M059J (cell line): Measurements from ENCODE around the gene ZDHHC8. TPM values are rescaled to one million over a fixed set of nuclear protein-coding genes. Genes with fewer than 3 reads are reported as not detected.
"Not testable (repeated sequence)": the region's sequence is repeated elsewhere in the genome, so short reads cannot be mapped to it uniquely, and the experiment has no call there.

Experiments used
- DNase-seq: peaks from one replicate; pipeline ENCODE4 v3.0.0-alpha.2; 2012; ENCODE audit warnings: low read depth
- total RNA-seq: library from RNA; depleted of rRNA; stranded (reverse); fragments of >200 nt; shearing (Covaris generic); gene quantifications from 2 replicates; pipeline ENCODE4 v1.2.3, GENCODE V29; 2014

The ZDHHC8 gene
- total RNA-seq, 1 experiment from 2014 or later: 12.1 TPM

DNA sequence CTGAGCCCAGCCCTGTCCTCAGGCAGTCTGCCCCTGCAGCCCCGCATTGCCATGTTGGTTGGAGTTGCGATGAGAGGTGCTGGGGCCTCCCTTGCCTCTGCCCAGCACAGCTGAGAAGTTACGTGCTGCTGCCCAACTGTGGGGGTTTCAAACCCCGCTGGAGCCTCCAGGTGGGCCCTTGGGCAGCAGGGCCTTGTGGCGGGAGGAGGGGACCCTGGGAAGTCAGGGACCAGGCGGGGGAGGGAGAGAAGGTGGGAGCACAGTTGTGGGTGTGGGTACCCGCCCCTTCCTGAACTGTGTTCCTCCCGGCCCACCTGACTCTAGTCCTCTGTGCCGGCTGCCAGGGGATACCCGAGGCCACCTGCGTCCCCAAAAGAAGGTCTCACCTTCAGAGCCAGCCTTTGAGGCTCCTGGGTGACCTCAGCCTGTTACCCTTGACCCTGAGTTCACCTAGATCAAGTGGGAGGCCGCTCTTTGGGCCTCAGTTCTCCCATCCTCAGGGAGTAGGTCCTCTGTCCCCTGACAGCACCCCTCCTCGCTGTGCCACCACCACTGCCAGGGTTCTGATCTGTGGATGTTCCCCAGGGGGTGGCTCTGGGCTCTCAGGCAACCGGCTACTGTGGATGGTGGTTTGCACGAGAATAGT lies 26.9 kb downstream of the ZDHHC8 start:
- DNase-seq: no peak

DNA sequence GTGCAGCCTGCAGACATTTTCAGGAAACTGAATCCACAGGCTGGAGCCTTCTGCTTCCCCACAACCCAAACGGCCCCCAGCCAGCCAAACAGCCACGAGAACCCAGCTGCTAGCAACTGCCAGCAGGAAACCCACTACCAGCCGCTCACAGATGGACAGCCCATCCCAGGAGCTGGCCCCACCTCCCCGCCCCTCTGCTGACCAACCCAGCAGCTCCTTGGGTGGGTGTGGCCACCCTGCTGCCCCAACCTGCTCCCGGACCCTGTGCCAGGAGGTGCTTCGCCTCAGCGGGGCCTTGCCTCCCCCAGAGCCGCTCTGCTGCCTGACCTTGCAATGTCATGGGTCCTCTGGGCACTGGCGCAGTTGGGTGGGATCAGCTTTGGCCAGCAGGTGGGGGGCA lies 27.5 kb downstream of the ZDHHC8 start:
- no peak for DNase-seq

DNA sequence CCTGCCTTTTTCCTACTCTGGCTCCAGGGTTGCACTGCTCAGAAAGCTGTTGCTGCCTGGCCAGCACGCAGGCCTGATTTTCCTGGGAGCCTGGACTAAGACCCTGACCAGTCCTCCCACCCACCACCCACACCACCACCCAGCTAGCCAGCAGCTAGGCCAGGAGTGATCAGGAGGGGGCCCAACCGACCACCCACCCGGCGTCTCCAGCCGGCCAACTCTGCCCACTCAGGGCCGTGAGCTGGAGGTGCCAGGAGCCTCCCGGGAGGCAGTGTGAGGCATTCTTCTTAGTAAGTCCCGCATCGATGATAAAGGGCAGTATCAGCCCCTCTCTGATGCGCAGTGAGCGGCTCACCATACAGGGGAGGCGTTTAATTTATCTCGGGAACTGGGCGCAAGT lies 27.9 kb downstream of the ZDHHC8 start:
- DNase-seq: not testable (repeated sequence)

DNA sequence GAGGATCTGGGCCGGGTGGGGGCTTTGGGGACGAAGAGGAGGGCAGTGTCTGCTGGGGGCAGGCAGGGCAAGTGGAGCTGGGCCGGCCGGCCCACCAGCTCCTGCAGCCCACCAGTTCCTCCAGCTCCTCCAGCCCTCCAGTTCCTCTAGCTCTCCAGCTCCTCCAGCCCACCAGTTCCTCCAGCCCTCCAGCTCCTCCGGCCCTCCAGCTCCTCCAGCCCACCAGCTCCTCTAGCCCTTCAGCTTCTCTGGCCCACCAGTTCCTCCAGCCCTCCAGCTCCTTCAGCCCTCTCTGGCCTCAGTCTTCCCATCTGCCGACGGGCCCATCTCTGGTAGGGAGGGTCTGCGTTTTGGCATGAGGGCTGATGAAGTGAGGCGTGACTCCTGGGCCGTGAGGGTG lies 28.4 kb downstream of the ZDHHC8 start:
- no peak for DNase-seq

DNA sequence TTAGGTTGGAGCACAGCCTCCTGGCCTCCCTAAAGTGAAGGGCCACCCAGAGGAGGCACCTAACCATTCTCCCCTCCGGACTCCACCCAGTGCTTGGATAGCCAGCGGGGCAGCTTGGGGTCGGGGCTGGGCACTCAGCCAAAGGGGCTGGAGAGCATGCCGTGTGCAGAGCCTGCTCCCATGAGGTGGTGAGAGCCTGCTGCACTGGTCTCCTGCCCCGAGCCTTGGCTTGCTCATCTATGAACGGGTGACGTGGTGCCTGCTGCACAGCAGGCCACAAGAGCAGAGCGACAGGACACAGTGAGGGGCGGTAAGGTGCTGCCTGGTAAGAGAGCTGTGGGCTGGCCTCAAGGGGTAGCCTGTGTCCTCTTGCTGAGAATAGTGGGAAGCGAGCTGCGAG lies 33.3 kb downstream of the ZDHHC8 start:
- no peak for DNase-seq

DNA sequence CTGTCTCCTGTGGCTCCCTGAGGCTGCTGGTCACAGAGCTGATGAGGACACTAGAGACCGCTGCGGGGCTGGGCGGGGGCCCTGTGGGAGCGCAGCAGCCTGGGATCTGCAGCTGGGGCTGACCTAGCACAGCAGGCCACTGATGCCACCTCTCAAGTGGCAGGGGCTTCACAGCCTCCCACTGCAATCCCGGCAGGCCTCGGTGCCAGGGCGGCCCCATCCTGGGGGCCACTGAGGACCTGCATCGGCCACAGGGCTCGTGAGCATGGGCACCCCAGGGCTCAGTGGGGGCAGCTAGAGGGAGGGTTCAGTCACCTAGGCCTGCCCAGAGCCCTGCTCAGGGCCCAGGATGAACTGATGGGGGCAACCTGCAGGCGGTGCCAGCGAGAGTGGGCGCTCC lies 33.8 kb downstream of the ZDHHC8 start:
- no peak for DNase-seq

DNA sequence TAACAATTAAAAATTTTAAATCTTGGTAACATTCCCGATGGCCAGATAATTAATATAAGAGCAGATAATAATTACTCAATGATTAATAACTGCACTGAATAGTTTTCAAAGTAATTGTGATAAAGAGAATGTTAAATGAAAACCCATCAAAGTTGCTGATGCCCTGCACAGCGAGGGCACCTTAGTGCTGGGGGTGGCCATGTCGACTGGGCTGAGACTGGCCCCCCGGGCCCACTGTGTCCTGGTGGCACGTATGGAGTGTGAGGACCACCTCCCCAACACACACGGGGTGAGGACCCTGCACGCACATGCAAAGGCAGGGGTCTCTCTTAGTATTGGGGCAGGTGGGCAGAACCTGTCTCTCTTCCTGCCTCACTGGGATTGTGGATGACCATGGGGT lies 34.3 kb downstream of the ZDHHC8 start:
- DNase-seq: no peak

DNA sequence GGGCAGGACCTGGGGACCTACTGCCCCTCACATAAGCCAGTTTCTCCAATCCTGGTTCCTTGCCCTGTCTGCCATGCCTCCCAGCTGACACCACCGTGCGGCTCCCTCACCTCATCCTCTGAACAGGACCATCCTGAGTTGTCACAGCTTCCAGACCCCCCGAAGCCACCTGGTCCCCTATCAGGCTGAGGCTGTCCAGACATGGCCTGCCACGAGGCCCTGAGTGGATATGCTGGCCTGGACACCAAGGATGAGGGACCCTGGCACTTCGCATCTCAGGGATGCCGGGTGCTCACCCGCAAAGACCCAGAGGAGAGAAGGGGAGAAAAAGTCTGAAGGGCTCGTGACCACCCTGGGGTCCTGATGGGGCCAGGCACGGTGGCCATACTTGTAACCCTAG lies 35.1 kb downstream of the ZDHHC8 start:
- DNase-seq: no peak

DNA sequence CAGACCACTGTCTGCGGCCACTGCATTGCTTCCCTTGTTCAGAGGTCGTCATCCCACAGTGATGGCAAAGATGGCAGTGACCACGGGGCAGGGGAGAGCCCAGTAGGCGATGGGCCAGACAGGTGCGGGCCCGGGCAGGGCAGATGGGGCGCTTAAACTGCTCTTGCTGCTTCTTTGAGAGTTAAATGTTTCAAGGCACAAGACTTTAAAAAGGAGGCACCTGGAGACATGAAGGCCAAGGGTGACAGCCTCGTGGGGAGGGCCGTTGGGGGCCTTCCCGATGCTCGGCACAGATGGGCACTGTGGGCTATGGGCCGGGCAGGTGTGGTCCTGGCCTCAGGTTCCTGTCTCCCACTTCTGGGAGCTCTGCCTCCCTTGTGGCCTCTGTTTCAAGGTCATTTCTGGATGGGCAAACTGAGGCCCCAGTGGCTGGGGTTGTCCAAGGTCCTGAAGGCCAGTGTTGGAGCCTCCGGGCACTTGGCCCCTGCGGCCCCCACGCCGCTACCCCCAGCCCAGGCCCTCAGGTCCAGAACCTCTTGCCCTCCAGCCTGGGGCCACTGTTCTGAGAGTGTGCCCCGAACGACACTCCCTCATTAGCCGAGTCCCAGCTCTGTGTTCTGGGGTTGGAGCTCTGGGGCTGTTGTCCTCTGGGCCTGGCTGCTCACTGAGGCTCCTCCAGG lies 36.2 kb downstream of the ZDHHC8 start:
- no peak for DNase-seq

DNA sequence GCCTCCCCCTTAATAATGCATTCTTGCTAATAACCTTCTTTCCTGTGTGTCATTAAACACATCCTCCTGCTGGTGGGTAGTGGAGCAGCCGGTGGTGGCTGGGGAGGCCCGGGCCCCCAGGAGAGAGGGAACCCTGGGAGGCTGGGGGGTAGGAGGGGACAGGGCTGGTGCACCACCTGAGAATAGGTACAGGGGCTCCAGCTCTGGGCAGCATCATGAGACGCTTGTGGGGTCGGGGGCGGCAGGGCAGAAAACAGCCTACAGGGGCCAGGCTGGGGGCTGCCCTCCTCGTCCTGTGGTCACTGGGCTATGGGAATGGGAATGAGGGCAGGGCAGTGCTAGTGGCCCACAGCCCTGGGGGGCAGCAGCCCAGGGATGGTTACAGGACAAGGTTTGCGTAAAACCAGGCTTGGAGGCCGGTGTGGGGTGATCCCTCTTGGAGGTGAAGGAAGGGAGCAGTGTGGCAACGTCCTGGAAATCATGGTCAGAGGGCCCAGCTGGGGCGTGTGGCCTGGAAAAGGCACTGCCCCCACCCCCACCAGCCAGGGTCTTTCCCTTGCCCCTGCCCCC lies 37.7 kb downstream of the ZDHHC8 start:
- no peak for DNase-seq

DNA sequence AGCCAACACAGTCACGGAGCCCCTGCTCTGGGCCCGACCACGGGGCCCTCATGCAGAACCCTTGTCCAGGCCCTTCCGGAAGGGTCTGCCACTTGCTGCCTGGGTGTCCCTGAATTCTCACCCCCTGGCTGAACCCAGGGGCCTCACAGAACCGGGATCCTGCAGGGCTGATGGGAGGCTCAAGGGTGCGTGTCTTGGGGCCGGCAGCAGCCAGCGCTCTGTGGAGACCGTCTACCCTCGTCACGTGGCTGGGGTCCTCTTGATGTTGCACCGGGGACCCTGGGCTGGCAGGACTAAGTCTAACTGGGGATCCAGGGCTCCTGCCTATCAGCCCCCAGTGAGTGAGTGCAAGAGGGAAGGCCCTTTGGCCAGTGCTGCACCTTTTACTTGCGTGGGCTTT lies 38.6 kb downstream of the ZDHHC8 start:
- no peak for DNase-seq

DNA sequence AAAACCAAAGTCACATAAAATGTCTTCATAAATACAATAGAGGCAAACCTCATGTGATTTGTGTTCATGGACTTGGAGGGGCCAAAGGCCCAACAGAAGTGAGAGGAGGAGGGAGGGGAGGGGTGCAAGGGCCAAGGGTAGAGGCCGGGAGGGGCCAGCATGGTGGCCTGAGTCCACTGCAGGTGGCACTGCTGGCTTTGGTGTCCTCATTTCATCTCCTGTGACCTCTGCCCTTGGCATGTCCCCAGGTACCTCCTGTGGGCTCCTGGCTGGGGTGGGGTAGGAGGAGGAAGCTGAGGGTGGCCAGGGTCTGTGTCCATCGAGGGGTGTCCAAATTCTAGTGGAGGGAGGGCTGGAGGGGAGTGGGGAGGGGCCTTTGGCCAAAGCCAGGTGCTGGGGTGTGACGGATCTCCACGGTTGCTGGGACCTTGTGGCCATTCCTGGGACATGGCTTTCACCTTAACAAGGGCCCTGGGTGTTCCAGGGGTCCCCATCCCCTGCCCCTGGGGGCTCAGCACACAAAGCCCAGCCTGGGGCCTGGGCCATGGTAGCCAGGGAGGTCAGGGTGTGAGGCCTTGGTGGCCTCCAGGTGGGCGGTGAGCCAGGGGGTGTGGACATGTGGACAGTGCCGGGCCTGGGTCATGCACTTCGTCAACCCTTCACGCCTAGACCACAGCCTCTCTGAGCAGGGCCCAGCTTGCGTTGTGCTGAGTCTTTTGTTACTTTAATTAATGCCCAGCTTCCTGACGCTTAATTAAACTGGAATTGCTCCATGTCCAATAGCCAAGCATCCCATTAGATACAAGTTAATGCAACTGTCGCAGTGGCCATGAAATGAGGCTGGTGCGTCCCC lies 39.9 kb downstream of the ZDHHC8 start:
- no peak for DNase-seq

DNA sequence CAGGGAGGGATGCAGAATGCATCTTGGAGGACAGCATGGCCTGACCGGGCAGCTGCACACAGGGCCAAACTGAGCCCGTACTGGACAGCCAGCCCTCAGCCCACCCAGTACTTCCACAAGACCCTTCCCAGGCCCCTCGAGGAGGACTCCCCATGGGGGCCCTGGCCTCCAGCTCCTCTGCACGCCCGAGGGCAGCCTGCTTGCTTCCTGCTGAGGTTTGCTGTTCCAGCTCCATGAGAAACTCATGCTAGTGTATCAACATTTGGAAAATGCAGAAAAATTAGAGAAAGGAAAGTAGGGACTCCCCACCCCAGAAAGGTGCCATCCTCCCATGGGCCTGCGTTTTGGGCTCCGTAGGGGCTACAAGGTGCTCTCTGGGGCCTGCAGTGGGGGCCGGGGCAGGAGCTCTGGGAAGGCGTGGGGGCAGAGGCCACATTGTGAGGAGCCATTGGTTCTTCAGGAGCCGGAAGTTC lies 40.6 kb downstream of the ZDHHC8 start:
- DNase-seq: no peak

DNA sequence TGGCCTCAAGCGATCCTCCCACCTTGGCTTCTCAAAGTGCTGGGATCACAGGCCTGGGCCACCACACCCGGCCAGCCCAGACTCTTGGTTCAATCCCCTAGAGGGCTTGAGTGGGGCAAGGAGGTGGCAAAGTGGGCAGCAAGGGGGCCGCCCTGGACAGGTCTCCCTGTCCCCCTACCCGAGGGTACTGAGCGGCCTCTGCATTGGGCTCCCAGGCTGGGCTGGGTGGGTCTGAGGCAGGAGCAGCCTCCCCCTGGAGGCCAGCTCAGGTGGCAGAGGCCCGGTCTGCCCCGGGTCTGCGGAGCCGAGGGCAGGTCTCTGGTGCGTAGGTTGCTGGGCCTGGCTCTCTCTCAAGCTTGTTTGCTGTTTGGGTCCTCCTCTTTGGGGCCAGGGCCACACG lies 41.6 kb downstream of the ZDHHC8 start:
- no peak for DNase-seq

DNA sequence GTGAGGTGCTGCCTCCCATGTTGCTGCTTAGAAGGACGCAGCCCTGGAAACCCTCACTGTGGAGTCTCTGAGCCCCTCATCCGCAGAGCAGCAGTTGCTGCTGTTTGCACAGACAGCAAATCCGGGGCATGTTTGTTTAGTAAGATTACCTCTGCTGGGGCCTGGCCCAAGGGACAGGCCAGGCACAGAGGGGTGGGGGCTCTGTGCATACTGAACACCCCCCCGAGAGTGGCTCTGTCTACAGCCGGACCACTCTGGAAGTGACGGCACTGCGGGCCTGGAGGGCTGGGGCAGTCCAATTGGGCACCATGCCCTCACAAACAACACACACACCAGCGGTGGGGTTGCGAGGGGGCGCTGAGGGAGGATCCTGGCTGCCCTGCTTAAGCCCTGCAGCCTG lies 42.2 kb downstream of the ZDHHC8 start:
- no peak for DNase-seq

DNA sequence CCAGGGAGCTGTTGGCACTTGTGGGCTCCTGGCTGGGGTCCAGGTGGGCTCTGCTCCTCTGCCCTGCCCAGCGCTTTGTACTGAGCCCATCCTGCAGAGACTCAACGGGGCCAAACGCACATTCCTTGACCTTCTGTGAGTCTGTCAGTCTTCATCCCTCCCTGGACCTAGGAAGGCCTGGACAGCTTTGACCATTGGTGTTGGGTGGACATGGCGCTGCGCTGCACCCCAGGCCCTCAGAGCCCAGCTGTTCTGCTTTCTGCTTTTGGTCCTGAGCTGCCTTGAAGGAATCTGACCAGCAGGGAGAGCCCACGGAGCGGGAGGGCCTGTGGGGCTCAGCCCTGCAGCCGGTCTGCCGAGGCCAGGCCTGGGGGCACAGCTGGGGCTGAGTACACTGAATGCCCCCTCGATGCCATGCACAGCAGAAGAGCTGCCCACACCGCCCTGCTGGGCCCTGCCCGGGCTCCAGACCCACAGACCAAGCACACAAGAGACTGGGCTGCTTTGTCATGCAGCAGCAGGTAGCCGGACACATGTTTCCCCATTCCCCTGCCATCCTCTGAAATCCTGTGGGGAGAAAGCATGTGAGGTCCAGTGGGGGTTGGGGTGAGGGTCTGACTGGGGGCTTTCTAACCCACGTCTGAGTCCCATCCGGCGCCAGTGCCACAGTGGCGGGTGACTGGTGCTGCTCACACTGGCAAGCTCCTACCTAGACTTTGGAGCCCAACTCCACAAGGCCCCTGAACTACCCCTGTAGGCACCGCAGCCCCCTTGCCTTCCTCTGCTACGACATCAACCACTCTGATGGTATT lies 43.4 kb downstream of the ZDHHC8 start:
- peak; percentile 18 for DNase-seq

DNA sequence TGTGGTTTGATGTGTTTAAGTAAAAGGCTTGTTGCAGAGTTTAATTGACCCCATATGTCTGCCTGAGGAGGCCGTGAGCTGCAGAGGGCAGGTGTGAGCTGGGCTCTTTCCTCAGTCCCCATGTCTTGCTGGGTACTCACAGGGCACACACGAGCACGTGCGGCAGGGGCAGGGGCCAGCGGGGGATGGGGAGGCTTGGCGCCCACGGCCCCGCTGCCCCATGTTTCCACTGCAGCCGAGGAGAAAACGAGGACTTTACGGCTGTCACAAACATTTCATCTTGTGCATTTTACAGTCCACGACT lies 43.9 kb downstream of the ZDHHC8 start:
- DNase-seq: no peak

DNA sequence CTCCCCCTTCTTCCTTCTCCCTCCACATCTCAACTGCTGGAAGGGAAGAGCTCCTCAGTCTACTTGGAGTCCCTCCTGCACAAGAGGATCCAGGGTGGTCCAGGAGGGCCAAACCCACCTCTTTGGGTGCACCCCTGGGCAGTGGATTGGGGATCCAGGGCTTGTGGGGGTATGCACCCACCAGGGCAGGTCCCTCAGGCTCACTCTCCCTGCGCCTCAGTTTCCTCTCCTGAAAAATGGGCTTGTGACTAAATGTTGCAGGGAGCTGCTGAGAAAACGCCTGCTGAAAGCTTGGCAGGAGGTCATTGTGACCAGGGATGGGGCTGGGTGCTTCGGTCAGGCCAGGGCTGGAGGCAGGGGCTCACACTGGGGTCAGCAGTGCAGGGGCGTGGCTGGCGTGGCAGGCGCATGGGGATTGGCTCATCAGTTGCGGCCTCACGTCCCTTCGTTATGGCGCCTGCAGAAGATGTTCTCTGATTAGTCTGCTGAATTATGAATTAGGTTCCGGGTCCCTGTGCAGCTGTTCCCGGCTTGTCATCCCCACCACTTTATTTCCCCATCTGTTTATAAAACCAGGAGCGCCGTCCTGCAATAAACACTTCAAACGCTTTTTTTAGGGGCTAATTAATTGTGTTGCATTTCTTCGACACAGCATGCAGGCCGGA lies 44.9 kb downstream of the ZDHHC8 start:
- no peak for DNase-seq

DNA sequence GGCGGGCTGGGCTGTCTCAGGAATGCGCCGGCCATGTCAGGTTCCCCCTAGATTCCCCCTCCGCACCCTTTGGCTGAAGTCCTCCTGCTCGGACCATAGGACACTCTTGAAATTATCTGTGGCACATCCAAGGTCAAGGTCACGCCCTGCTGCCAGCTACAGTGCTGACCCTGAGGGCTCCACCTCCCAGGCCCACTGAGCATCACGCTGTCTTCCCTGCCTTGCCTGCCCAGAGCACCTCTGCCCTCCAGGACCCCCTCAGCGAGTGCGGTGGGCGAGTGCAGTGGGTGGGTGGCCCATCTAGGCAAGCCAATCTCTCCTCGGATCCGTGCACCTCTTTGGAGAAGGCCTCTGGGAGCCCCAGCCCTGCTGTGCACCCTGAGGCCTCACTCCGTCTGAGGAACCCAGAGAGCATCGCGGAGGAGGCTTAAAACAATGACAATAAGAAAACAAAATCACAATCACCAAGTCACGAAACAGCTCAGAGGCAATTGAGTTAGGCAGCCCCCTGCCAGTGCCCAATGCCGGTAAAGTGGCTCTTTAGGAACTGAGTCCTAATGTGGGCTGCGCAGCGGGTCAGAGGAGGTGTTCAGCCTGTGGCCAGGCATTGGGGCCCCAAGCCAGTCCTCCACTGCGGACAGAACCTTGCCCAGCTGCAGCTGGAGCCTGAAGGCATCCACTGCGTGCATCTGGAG lies 45.8 kb downstream of the ZDHHC8 start:
- DNase-seq: no peak

DNA sequence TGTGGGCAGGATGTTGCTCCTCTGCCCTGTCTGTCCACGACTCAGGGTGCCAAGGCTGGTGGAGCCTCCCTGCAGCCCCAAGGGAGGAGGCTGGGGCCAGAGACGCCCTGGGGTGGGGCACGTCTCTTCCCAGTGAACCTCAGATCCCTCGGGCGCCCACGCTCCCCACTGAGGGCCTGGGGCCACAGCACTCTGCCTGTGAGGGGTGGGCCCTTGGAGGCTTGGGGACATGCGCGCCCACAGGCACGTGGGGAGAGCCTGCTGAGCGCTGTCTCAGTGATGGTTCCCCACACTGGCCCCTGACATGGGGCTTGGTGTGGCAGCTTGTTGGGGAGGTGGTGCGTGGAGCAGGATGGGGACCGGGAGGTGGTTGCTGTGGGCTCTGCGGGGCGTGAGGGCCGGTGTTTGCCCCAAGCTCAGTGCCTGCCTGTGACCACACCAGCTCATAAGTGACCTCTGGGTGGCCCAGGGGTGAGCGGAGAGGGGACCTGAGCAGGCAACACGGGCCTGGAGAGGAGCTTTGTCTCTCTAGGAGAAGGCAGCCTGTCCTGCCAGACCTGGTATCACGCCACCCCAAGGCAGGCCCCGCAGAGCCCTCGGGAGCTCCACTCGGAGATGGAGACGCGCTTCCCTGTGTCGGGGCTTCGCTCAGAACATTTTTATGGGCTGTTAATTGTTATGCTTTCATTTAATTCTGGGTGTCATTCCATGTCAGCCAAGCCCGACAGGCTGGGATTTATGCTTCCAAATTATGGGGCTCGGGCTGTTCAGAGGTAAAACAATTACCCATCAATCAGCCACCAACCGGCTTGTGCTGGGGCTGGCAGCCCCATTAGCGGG lies 46.7 kb downstream of the ZDHHC8 start:
- DNase-seq: no peak
